Activated CD8-positive, alpha-beta T cell treated with anti-CD3 and anti-CD28 coated beads for 36 hours (primary cell): ENCODE results near the gene TIGD3. TPM values are rescaled to one million over a fixed set of nuclear protein-coding genes. Genes with fewer than 3 reads are reported as not detected.

Experiments
- ATAC-seq: fragments of 200-7000 bp; cut with Tn5 transposase; one replicate; pipeline ENCODE4 v1.10.0; 2021; ENCODE audit warnings: mild to moderate bottlenecking, moderate library complexity
- CTCF ChIA-PET: fragments of 350-600 bp; sonication (Branson Sonifier 250); formaldehyde crosslinking; loops from one replicate; lab custom pipeline; 2021; ENCODE audit warnings: antibody characterized with exemption; lab: Charles Lee
- POLR2A ChIA-PET: fragments of 350-600 bp; sonication (Branson Sonifier 250); formaldehyde crosslinking; loops from one replicate; lab custom pipeline; 2021; ENCODE audit warnings: antibody characterized with exemption; lab: Charles Lee
- DNase-seq: peaks from one replicate; pipeline ENCODE4 v3.0.0-alpha.2; 2020
- H3K27ac Mint-ChIP-seq: one replicate; pipeline ENCODE4 v1.8.0; 2021; ENCODE audit warnings: mild to moderate bottlenecking, mixed read lengths
- H3K27me3 Mint-ChIP-seq: one replicate; pipeline ENCODE4 v1.8.0; 2021; ENCODE audit warnings: mixed read lengths
- H3K36me3 Mint-ChIP-seq: one replicate; pipeline ENCODE4 v1.8.0; 2021; ENCODE audit warnings: low read depth, mixed read lengths
- H3K4me1 Mint-ChIP-seq: one replicate; pipeline ENCODE4 v1.8.0; 2021; ENCODE audit warnings: low read depth, mixed read lengths
- H3K4me3 Mint-ChIP-seq: one replicate; pipeline ENCODE4 v1.8.0; 2021; ENCODE audit warnings: mild to moderate bottlenecking, moderate library complexity, mixed read lengths
- H3K9me3 Mint-ChIP-seq: one replicate; pipeline ENCODE4 v1.8.0; 2021; ENCODE audit warnings: mixed read lengths
- CTCF ChIP-seq: fragments of 200-600 bp; IDR thresholded peaks from one replicate; pipeline ENCODE4 v1.8.0; 2022; ENCODE audit warnings: antibody characterized with exemption, mild to moderate bottlenecking
- intact Hi-C: fragments of 100-400 bp; cut with micrococcal nuclease; formaldehyde crosslinking; loops from one replicate; pipeline ENCODE4 v1.10.0; 2022
- total RNA-seq, 2 experiments: library from RNA; stranded (reverse); gene quantifications; one replicate each; pipeline ENCODE4 v1.2.3, GENCODE V29; 2021

The TIGD3 gene
- total RNA-seq, 2 experiments from 2014 or later, result 0.65 to 1.4 TPM

GRCh38 chr11:65309006-65309405 is 45.5 kb upstream of the TIGD3 start:
- CTCF ChIA-PET, result interaction anchor here (13.6 kb wide), 1 partner anchor 21 kb away, joined by 265 read pairs; the partner anchor contains the start of gene DPF2

GRCh38 chr11:65310215-65310614 is 44.3 kb upstream of the TIGD3 start:
- ChIA-PET CTCF (interaction anchor here (1.0 to 13.6 kb wide), 3 partner anchors 19 to 104 kb away, joined by 3 to 265 read pairs (median 6); partner anchors contain the start of gene DPF2), POLR2A (interaction anchor here (0.8 to 2.2 kb wide), 4 partner anchors 11 to 82 kb away, joined by 3 to 8 read pairs (median 4); partner anchors contain the start of gene POLA2)
- Mint-ChIP-seq H3K27ac (no peak overlapping the region), H3K27me3 (peaks cover 7% of the 10 kb centered on the region), H3K4me1 (no peaks in the 10 kb centered on the region), H3K9me3 (no peaks in the 10 kb centered on the region), H3K4me3 (no peak overlapping the region), H3K36me3 (no peaks in the 10 kb centered on the region)
- DNase-seq, result no peak
- intact Hi-C loops, result loop anchor here (10.0 kb wide), 1 partner anchor 85 kb away; no protein-coding TSS in a partner anchor
- ATAC-seq, result no peak
- no peak for TF ChIP-seq CTCF

More at GRCh38 chr11:65309006-65309405, 45.5 kb upstream of the TIGD3 start:
- TF ChIP-seq CTCF, result no peak
- Mint-ChIP-seq H3K27me3 (peaks cover 5% of the 10 kb centered on the region), H3K4me3 (no peak overlapping the region), H3K36me3 (no peaks in the 10 kb centered on the region), H3K4me1 (no peaks in the 10 kb centered on the region), H3K9me3 (no peaks in the 10 kb centered on the region), H3K27ac (no peak overlapping the region)
- DNase-seq (no peak), ATAC-seq (no peak)
- POLR2A ChIA-PET, result interaction anchor here (0.8 to 1.0 kb wide), 3 partner anchors 12 to 47 kb away, joined by 3 read pairs; partner anchors contain the start of gene POLA2
- intact Hi-C loops, result no loop called here

GRCh38 chr11:65310736-65311135 is 43.8 kb upstream of the TIGD3 start:
- POLR2A ChIA-PET, result interaction anchor here (0.6 to 2.2 kb wide), 5 partner anchors 9 to 83 kb away, joined by 3 to 8 read pairs (median 3); partner anchors contain the start of gene POLA2
- CTCF ChIA-PET, result interaction anchor here (1.0 to 13.6 kb wide), 3 partner anchors 19 to 104 kb away, joined by 3 to 265 read pairs (median 6); partner anchors contain the start of gene DPF2
- Mint-ChIP-seq H3K4me3 (no peak overlapping the region), H3K4me1 (peaks cover 1% of the 10 kb centered on the region), H3K36me3 (no peaks in the 10 kb centered on the region), H3K27ac (no peak overlapping the region), H3K9me3 (no peaks in the 10 kb centered on the region), H3K27me3 (peaks cover 7% of the 10 kb centered on the region)
- ATAC-seq (no peak), DNase-seq (no peak)
- no peak for TF ChIP-seq CTCF
- intact Hi-C loops, result loop anchor here (10.0 kb wide), 1 partner anchor 86 kb away; no protein-coding TSS in a partner anchor

- intact Hi-C loops, result loop anchor here (10.0 kb wide), 1 partner anchor 86 kb away; no protein-coding TSS in a partner anchor
These were observed 43.3 kb upstream of the TIGD3 start for GRCh38 chr11:65311170-65311678.

More at GRCh38 chr11:65311170-65311678, 43.3 kb upstream of the TIGD3 start:
- TF ChIP-seq CTCF, result no peak
- CTCF ChIA-PET, result interaction anchor here (1.0 to 13.6 kb wide), 3 partner anchors 18 to 105 kb away, joined by 3 to 265 read pairs (median 6); partner anchors contain the start of gene DPF2
- H3K9me3 Mint-ChIP-seq, result no peaks in the 10 kb centered on the region
- no peak overlapping the region for H3K27ac Mint-ChIP-seq
- H3K4me3 Mint-ChIP-seq, result no peak overlapping the region
- ATAC-seq (no peak), DNase-seq (no peak)
- POLR2A ChIA-PET, result interaction anchor here (0.6 to 2.2 kb wide), 6 partner anchors 10 to 83 kb away, joined by 3 to 8 read pairs (median 4); no protein-coding TSS in a partner anchor
- no peaks in the 10 kb centered on the region for H3K36me3 Mint-ChIP-seq
- H3K4me1 Mint-ChIP-seq, result peaks cover 4% of the 10 kb centered on the region
- peaks cover 9% of the 10 kb centered on the region for H3K27me3 Mint-ChIP-seq
